HG02642 (cell line): Measurements from ENCODE around the gene NDST3.
"Not testable (repeated sequence)": the region's sequence is repeated elsewhere in the genome, so short reads cannot be mapped to it uniquely, and the experiment has no call there.

Source experiments
- ATAC-seq: cut with Tn5 transposase; IDR thresholded peaks from one replicate; pipeline ENCODE4 v1.9.1; 2021; ENCODE audit warnings: mild to moderate bottlenecking; ENCODE audit not compliant: unreplicated experiment, poor library complexity

NDST3 gene

GRCh38 chr4:118290951-118291350, 256.7 kb downstream of the NDST3 start:
- ATAC-seq = no peak

- ATAC-seq = no peak
These were observed 262.4 kb downstream of the NDST3 start for GRCh38 chr4:118296729-118297128.

- ATAC-seq = not testable (repeated sequence)
These were observed 265.3 kb downstream of the NDST3 start for GRCh38 chr4:118299619-118300018.

GRCh38 chr4:118307643-118308042, 273.4 kb downstream of the NDST3 start:
- ATAC-seq = no peak
